SK-N-MC (cell line): ENCODE measurements around the gene LDLRAP1.

Experiments
- EZH2 ChIP-seq: fragments of 200-600 bp; sonication (generic); IDR thresholded peaks from one replicate; pipeline ENCODE4 v1.6.1; 2017; ENCODE audit warnings: antibody characterized with exemption
- POLR2AphosphoS5 ChIP-seq: IDR thresholded peaks from 2 replicates; pipeline ENCODE4 v1.6.1; 2012; ENCODE audit warnings: mild to moderate bottlenecking, low read depth, low read length, borderline replicate concordance

DNA sequence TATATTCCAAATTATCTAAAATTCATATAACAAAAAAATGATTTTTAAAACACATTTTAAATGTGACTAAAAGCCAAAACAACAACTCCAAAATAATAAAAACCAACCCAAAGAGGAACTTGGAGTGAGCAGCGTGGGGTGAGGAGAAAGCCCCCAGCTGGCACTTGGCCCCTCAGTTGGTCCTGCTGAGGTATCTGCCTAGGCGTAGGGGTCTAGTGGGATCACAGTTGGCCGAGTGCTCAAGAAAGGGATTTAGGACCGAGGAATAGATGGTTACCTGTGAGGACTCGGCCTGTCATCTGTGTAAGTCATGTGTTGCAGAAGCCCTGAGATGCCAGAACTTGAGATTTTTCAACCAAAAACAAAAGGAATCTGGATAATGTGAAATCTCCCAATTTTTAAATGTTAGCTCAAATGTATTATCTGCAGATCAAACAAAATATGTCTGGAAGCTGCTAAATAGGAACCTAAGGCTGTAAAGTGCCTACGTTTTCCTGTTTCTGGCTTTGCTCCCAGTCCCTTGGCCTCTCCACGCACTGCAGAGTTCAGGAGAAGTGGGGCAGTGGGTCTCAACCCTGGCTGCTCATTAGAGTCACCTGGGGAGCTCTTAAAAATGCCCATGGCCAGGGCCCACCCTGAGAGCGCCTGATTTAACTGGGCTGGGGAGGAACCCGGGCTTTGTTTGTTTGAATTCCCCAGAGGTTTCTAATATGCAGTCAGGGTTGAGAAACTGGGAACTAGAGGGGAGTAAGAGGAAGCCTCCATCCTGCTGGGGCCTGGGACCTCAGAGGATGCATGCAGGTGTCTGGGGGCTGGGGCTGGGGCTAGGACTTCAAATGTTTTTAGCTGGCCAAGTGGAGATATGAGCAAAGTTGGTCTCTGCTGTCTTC, 38.5 kb upstream of the LDLRAP1 start:
- TF ChIP-seq EZH2 (no peak), POLR2AphosphoS5 (no peak)
